H1 (cell line): ENCODE results near the gene ADAMTS4. TPM values are rescaled to one million over a fixed set of nuclear protein-coding genes. Genes with fewer than 3 reads are reported as not detected.

Source experiments
- BACH1 ChIP-seq: IDR thresholded peaks from 2 replicates; pipeline ENCODE4 v1.6.1; 2012; ENCODE audit warnings: low read length, improper control_type of control experiment
- CREB1 ChIP-seq: IDR thresholded peaks from 2 replicates; pipeline ENCODE4 v1.6.1; 2012; ENCODE audit warnings: inconsistent platforms
- JUN ChIP-seq: IDR thresholded peaks from 2 replicates; pipeline ENCODE4 v1.6.1; 2011; ENCODE audit warnings: low read depth, mild to moderate bottlenecking, improper control_type of control experiment, low read length
- KDM4A ChIP-seq: IDR thresholded peaks from one replicate; pipeline ENCODE4 v1.7.1; 2012; ENCODE audit warnings: low read depth, mild to moderate bottlenecking, moderate library complexity, low read length, inconsistent platforms; ENCODE audit not compliant: severe bottlenecking
- ZNF274 ChIP-seq: IDR thresholded peaks from 2 replicates; pipeline ENCODE4 v1.7.0; 2012; ENCODE audit warnings: low read length, borderline replicate concordance; ENCODE audit errors: extremely low read depth
- polyA plus RNA-seq, 7 experiments: library from polyadenylated mRNA; depleted of rRNA in 3 of 7; stranded (reverse) in 5 of 7; unstranded in 2 of 7; fragments of >200 nt in 5 of 7; fragments of 200-250 nt in 2 of 7; gene quantifications; 1 replicate in 5 of 7; 2 replicates in 1 of 7; 4 replicates in 1 of 7; pipeline versions ENCODE4 v1.2.1 to v1.2.3, GENCODE V29; 2011 to 2013; ENCODE audit warnings: missing spikeins in 2 of 7, mixed read lengths in 2 of 7
- total RNA-seq: library from RNA; stranded (reverse); fragmentation: NEBNext Ultra II Directional; extraction: Animal tissue kit (Norgen Biotek cat#: 25700); gene quantifications from 2 replicates; pipeline ENCODE4 v1.2.1, GENCODE V29; 2021

Gene ADAMTS4
- total and polyA plus RNA-seq, 2 of the 8 experiments (the other 6 are each of a cell fraction or from before 2014, with no cell fraction given) = 4.6 to 7.2 TPM

GRCh38 chr1:161218301-161219077, 19.6 kb upstream of the ADAMTS4 start (continued):
- no peak for TF ChIP-seq CREB1
- TF ChIP-seq KDM4A = no peak
- TF ChIP-seq ZNF274 = no peak
- TF ChIP-seq JUN = no peak
- no peak for TF ChIP-seq BACH1
